Subcutaneous adipose tissue (tissue), 4 donors: ENCODE data around the gene CENPU. TPM values are rescaled to one million over a fixed set of nuclear protein-coding genes. Genes with fewer than 3 reads are reported as not detected.

ENCODE experiments used
- total RNA-seq, 4 donors: library from RNA; depleted of rRNA; stranded (reverse); fragments of >200 nt; gene quantifications; one replicate each; pipeline ENCODE4 v1.1.0, GENCODE V29; 2016
- TF ChIP-seq, protein P1 (sequence below): fragments of 450-650 bp; IDR thresholded peaks from one replicate; pipeline ENCODE4 v1.5.1; 2016; ENCODE audit warnings: low read depth, mild to moderate bottlenecking, control low read depth, antibody characterized with exemption, moderate library complexity

Gene CENPU
- total RNA-seq, 4 donors from 2014 or later, result 1.8 to 9.2 (median 3.3) TPM

DNA sequence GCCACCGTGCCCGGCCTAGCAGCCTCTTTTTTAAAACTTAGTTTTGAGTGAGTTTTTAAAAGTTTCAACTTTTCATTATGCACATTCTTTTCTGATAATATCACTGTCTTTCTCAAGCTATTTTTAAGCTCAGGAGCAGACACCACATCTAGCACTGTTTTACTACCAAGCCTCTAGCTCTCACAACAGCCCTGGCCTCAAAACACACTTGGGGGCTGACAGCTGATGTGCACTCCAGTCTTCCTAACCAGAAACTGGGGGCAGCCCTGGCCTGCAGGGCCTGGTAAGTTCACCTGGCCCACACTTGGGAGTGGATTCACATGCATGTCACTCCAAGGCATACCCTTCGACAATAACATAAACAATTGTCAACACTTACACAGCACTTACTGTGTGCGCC, 34.0 kb downstream of the CENPU start:
- TF ChIP-seq, protein P1, sequence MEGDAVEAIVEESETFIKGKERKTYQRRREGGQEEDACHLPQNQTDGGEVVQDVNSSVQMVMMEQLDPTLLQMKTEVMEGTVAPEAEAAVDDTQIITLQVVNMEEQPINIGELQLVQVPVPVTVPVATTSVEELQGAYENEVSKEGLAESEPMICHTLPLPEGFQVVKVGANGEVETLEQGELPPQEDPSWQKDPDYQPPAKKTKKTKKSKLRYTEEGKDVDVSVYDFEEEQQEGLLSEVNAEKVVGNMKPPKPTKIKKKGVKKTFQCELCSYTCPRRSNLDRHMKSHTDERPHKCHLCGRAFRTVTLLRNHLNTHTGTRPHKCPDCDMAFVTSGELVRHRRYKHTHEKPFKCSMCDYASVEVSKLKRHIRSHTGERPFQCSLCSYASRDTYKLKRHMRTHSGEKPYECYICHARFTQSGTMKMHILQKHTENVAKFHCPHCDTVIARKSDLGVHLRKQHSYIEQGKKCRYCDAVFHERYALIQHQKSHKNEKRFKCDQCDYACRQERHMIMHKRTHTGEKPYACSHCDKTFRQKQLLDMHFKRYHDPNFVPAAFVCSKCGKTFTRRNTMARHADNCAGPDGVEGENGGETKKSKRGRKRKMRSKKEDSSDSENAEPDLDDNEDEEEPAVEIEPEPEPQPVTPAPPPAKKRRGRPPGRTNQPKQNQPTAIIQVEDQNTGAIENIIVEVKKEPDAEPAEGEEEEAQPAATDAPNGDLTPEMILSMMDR, result no peak

DNA sequence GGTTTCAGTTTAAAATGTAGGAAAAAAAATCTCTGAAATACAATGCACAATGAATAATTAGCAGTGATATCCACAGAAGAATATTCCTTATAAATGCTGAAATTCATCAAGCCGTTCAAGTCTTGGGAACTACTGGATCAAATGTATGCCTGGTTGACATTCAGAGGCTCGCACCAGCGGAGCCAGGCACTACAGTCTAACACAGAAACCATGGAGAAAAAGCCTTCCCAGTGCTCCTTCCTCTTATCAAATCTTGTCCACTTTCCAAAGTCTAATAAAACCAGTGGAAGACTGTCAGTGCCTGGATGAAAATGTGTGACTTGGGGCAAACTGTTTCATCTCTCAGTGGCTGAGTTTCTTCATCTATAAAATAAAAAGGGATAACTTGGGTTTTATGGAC, 35.9 kb downstream of the CENPU start:
- TF ChIP-seq, protein P1, result no peak

DNA sequence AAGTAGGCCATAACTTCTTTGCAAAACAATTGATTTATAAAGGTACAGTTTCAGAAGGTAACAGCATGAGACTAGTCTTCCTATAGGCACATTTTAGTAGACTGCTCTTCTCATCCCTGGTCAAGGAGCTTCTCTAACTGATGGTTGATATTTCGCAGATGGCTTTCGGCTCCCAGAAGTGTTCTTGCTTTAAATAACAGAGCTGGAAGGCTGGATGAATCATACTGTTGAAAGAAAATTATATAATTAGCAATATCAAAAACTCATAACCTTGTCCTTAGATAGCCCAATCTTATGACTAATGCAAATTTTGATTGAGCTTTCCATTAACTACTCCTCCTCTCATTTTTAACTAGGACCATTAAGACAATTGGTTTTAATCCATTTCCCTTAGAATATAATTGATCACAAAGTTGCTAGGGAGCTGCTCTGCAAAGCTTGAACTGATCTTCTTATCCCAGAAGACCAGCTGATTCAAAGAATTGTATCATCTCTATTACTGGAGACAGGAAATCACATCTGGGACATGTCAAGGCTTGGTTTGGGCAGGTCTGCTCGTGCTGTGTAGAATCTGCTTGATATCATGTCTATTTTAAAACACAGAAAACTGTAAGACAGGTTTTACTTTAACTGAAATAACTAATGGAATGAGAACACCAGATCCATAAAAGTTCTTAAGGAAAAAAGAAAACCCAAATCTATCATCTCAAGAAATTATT, 38.6 kb downstream of the CENPU start:
- TF ChIP-seq, protein P1, result no peak

DNA sequence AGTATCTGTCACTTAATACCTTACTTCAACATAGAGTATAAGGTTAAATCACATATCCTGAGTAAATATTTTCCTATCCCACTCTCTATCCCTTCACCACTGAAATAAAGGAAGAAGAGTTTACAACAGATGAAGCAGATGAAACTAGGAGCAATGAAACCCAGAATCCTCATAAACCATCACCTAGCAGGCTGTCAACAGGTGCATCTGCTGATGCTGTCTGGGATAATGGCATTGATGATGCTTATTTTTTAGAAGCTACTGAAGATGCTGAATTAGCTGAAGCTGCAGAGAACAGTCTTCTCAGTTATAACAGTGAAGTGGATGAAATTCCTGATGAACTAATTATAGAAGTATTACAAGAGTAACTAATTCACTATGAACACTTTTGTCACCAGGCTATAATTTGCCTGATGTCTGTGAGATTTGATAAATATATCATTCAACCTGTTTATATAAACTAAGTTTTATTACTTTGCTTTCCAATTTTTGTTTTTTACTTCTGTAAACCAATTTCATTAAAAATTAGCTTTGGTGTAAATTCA, 39.4 kb downstream of the CENPU start:
- TF ChIP-seq, protein P1, result no peak

DNA sequence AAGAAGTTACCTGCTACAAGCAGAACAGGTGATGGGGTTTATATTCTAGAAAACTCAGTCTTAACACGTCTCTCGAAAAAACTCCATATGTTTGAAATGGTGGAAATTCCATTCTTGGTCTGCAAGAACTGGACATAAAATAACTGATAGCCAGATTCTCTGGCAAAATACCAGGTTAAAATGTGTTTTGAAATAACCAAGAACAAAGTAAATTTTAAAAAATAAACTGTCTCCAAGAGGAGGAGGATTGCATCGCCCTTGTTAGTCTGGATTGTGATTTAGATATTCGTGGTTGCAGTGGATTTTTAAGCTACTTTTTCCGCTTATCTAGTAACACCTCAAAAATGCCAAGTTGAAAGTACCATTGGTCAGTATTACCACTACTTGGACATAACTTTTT, 40.8 kb downstream of the CENPU start:
- TF ChIP-seq, protein P1, result no peak

DNA sequence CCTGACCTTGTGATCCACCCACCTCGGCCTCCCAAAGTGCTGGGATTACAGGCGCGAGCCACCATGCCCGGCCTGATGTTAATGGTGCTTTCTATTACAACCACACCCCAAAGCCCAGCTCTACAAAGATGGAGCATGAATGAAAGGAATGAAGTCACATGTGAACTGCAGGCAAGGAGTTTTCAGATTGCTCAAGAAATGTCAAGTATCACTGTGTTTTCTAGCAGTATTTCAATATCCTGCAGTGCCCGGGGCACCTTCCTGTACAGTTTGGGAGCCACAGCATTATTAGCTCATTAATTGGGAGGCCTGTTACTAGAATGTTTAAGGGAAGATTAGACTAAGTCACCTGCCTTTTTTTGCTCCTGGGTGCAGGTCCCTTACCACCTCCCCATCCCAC, 44.2 kb downstream of the CENPU start:
- TF ChIP-seq, protein P1, result no peak

DNA sequence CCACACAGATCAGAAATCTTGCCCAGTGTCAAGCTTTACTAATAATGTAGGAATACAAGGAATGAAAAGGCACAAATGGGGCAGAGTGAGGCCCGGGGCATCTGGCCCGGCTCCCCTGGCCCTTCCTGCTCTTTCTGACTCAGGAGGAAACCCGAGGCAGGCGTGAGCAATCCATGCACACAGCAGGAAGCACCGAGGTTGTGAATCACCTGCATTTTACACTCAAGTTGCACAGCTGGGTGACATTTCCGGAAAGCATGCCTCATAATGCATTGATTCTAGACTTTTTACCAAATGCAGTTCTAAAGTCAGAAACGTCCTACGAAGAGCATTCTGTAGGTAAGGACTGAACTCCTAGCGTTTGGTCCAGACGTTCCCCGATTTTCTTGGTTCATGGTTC, 45.4 kb downstream of the CENPU start:
- TF ChIP-seq, protein P1, result no peak
